ENCODE results near the gene NBAS.

GRCh38 chr2:15152382-15152781 lies 408.8 kb downstream of the NBAS start:
- TF ChIP-seq CTCF (optimal IDR thresholded peaks at IDR 0.05 in 1 of 3, IDR thresholded peaks at IDR 0.05 in 1 of 3, conservative IDR thresholded peaks at IDR 0.05 in 1 of 3; ENCODE audit: extremely low read depth in 1 of 3, insufficient read depth in 2 of 3, low read length in 3 of 3): no peak
- no peak for TF ChIP-seq EZH2 (IDR thresholded peaks at IDR 0.05; ENCODE audit: low read length)

Measured in keratinocyte (primary cell).